ENCODE measurements around the gene YPEL1.
"Not testable (repeated sequence)": the region's sequence is repeated elsewhere in the genome, so short reads cannot be mapped to it uniquely, and the experiment has no call there.

Gene YPEL1

GRCh38 chr22:21697880-21698279 lies 37.7 kb downstream of the YPEL1 start:
- DNase-seq, result no peak

GRCh38 chr22:21697021-21697771 lies 38.4 kb downstream of the YPEL1 start:
- DNase-seq, result no peak

- DNase-seq, result no peak
These were observed 39.5 kb downstream of the YPEL1 start for GRCh38 chr22:21696115-21696514.

GRCh38 chr22:21695430-21696085 lies 40.0 kb downstream of the YPEL1 start:
- DNase-seq, result no peak

- DNase-seq, result no peak
These were observed 40.7 kb downstream of the YPEL1 start for GRCh38 chr22:21694795-21695429.

- no peak for DNase-seq
These were observed 41.2 kb downstream of the YPEL1 start for GRCh38 chr22:21694394-21694793.

GRCh38 chr22:21693999-21694341 lies 41.6 kb downstream of the YPEL1 start:
- DNase-seq, result no peak

- DNase-seq, result no peak
These were observed 42.1 kb downstream of the YPEL1 start for GRCh38 chr22:21693333-21693998.

- DNase-seq, result not testable (repeated sequence)
These were observed 42.7 kb downstream of the YPEL1 start for GRCh38 chr22:21692856-21693255.

GRCh38 chr22:21691816-21692215 lies 43.8 kb downstream of the YPEL1 start:
- no peak for DNase-seq

GRCh38 chr22:21690401-21690801 lies 45.2 kb downstream of the YPEL1 start:
- DNase-seq, result no peak

GRCh38 chr22:21688706-21689381 lies 46.8 kb downstream of the YPEL1 start:
- no peak for DNase-seq

- DNase-seq, result no peak
These were observed 47.3 kb downstream of the YPEL1 start for GRCh38 chr22:21688341-21688705.

GRCh38 chr22:21687685-21688259 lies 47.8 kb downstream of the YPEL1 start:
- no peak for DNase-seq

GRCh38 chr22:21686634-21687393 lies 48.8 kb downstream of the YPEL1 start:
- DNase-seq, result no peak

GRCh38 chr22:21686193-21686608 lies 49.4 kb downstream of the YPEL1 start:
- no peak for DNase-seq

- no peak for DNase-seq
These were observed 50.5 kb downstream of the YPEL1 start for GRCh38 chr22:21685164-21685513.

- no peak for DNase-seq
These were observed 51.0 kb downstream of the YPEL1 start for GRCh38 chr22:21684492-21685163.

GRCh38 chr22:21683401-21683811 lies 52.2 kb downstream of the YPEL1 start:
- DNase-seq, result no peak

- no peak for DNase-seq
These were observed 53.0 kb downstream of the YPEL1 start for GRCh38 chr22:21682385-21683175.

Data from activated naive CD4-positive, alpha-beta T cell treated with Interleukin-2 at 50 U/mL for 16 hours (primary cell).